Heart right ventricle (tissue), 16 donors: ENCODE data around the gene ERLEC1. TPM values are rescaled to one million over a fixed set of nuclear protein-coding genes. Genes with fewer than 3 reads are reported as not detected.
"Not testable (repeated sequence)": the region's sequence is repeated elsewhere in the genome, so short reads cannot be mapped to it uniquely, and the experiment has no call there.

ENCODE experiments used
- ATAC-seq, 8 donors: fragments of 200-7000 bp; cut with Tn5 transposase; one replicate each; pipeline ENCODE4 v1.9.1; 2020; ENCODE audit warnings: mild to moderate bottlenecking in 8 of 8, moderate library complexity in 8 of 8, moderate number of reproducible peaks in 1 of 8
- DNase-seq, 2 donors: peaks; one replicate each; pipeline ENCODE4 v3.0.0-alpha.2; 2020
- H3K27ac ChIP-seq, 10 donors: fragments of 200-600 bp; sonication (generic) in 2 of 10; one replicate each; pipeline versions ENCODE4 v1.5.0 to v1.8.0; 2020 to 2022; ENCODE audit warnings: mild to moderate bottlenecking in 3 of 10
- H3K27me3 ChIP-seq, 7 donors: fragments of 200-600 bp; one replicate each; pipeline ENCODE4 v1.8.0; 2021 to 2022; ENCODE audit warnings: mild to moderate bottlenecking in 2 of 7
- H3K36me3 ChIP-seq, 9 donors: fragments of 200-600 bp; sonication (generic) in 1 of 9; one replicate each; pipeline versions ENCODE4 v1.5.0 to v1.8.0; 2020 to 2022; ENCODE audit warnings: mild to moderate bottlenecking in 2 of 9
- H3K4me1 ChIP-seq, 9 donors: fragments of 200-600 bp; sonication (generic) in 1 of 9; one replicate each; pipeline versions ENCODE4 v1.5.0 to v1.8.0; 2020 to 2022; ENCODE audit warnings: mild to moderate bottlenecking in 4 of 9
- H3K4me3 ChIP-seq, 10 donors: fragments of 200-600 bp; sonication (generic) in 2 of 10; one replicate each; pipeline versions ENCODE4 v1.5.0 to v1.8.0; 2020 to 2022; ENCODE audit warnings: mild to moderate bottlenecking in 7 of 10, moderate library complexity in 2 of 10
- H3K9me3 ChIP-seq, 11 donors: fragments of 200-600 bp in 10 of 11; sonication (generic) in 2 of 11; one replicate each; pipeline versions ENCODE4 v1.5.0 to v1.8.0; 2013 to 2022; ENCODE audit warnings: mild to moderate bottlenecking in 2 of 11, control low read depth in 1 of 11, moderate library complexity in 1 of 11
- WGBS, 2 donors: extraction: QIAGEN DNeasy Blood & Tissue Kit; methylation state at CpG; one replicate each; pipeline ENCODE4 v1.1.7; 2013; ENCODE audit warnings: inconsistent platforms in 1 of 2; 5-methylcytosine and 5-hydroxymethylcytosine counted together
- intact Hi-C, 10 donors: fragments of 100-400 bp; cut with DNase I; formaldehyde crosslinking; loops; one replicate each; pipeline versions ENCODE4 v1.11.1 to v1.14.2; 2022
- polyA plus RNA-seq, 2 donors: library from polyadenylated mRNA; stranded (reverse); fragments of 200-250 nt; gene quantifications; one replicate each; pipeline ENCODE4 v1.2.3, GENCODE V29; 2013
- total RNA-seq, 10 donors: library from RNA; stranded (reverse); fragmentation: NEBNext Ultra II Directional in 3 of 10; extraction: Animal tissue kit (Norgen Biotek cat#: 25700) in 3 of 10; gene quantifications; one replicate each; pipeline versions ENCODE4 v1.2.1 to v1.2.4, GENCODE V29; 2021 to 2023
- TF ChIP-seq, protein P1 (sequence below), 9 donors: fragments of 200-600 bp; sonication (generic) in 2 of 9; IDR thresholded peaks; one replicate each; pipeline versions ENCODE4 v1.5.0 to v1.8.0; 2021 to 2022; ENCODE audit warnings: antibody characterized with exemption in 9 of 9, mild to moderate bottlenecking in 5 of 9, moderate library complexity in 1 of 9
- donor health status: Arrhythmogenic right ventricular cardiomyopathy.
- donor health status: ischemic (EF 13 %, LVEDD 7.1; RV severe dilation, severe dysfunction).
- donor health status: healthy with polysubstance abuse.
- donor health status: DM: no; HTN: yes; CAD: no.
- donor health status: DM: no; HTN: no; CAD: no.
- donor health status: ischemic (EF 25% LVEDD 6.9; RV normal size, moderate dysfunction).
- donor health status: ischemic (EF 25% LVEDD 5.7; RV mildly dilated, moderate dysfunction).
- donor health status: healthy.
- donor health status: DM: yes; HTN: yes; CAD: no.
- donor health status: Ischemic cardiomyopathy.
- donor health status: ischemic (EF 35%, LVEDD 5.7; RV mildly dilated, moderate dysfunction).
- donor health status: nonischemic (EF 11% LVEDD 7.7; RV severe dilation, severe dysfunction).
- donor health status: DM: yes; HTN: yes; CAD: no.
- donor health status: PGD.
- donor health status: ischemic (EF 29% LVEDD 5.4; RV normal size, mild dysfunction).
- donor health status: nonischemic (EF 23%, LVEDD 6.1; RV moderate dilation, normal function).

ERLEC1 gene
- total and polyA plus RNA-seq, 12 donors: 12.6 to 48.1 (median 37.0) TPM

DNA sequence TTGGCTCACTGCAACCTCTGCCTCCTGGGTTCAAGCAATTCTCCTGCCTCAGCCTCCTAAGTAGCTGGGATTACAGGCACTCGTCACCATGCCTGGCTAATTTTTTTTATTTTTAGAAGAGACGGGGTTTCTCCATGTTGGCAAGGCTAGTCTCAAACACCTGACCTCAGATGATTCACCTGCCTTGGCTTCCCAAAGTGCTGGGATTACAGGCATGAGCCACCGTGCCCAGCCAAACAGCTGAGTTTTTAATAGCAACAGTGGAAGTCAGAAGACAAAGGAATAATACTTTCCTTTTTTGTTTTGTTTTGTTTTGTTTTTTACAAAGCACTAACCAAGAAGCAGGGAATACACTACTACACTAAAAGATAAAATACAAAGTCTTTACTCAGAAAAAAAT is 56.0 kb downstream of the ERLEC1 start:
- H3K4me1 ChIP-seq: peaks cover 0 to 5% (median 0%) of the 10 kb centered on the region in 9 donors
- DNase-seq (no peak), ATAC-seq (no peak)
- intact Hi-C loops: no loop called here
- peaks cover 0 to 6% (median 0%) of the 10 kb centered on the region in 11 donors for H3K9me3 ChIP-seq
- peaks cover 0 to 5% (median 0%) of the 10 kb centered on the region in 9 donors for H3K36me3 ChIP-seq
- H3K27ac ChIP-seq: no peak overlapping the region
- H3K27me3 ChIP-seq: no peaks in the 10 kb centered on the region
- no peak overlapping the region for H3K4me3 ChIP-seq
- TF ChIP-seq, protein P1, sequence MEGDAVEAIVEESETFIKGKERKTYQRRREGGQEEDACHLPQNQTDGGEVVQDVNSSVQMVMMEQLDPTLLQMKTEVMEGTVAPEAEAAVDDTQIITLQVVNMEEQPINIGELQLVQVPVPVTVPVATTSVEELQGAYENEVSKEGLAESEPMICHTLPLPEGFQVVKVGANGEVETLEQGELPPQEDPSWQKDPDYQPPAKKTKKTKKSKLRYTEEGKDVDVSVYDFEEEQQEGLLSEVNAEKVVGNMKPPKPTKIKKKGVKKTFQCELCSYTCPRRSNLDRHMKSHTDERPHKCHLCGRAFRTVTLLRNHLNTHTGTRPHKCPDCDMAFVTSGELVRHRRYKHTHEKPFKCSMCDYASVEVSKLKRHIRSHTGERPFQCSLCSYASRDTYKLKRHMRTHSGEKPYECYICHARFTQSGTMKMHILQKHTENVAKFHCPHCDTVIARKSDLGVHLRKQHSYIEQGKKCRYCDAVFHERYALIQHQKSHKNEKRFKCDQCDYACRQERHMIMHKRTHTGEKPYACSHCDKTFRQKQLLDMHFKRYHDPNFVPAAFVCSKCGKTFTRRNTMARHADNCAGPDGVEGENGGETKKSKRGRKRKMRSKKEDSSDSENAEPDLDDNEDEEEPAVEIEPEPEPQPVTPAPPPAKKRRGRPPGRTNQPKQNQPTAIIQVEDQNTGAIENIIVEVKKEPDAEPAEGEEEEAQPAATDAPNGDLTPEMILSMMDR (IDR thresholded peaks at IDR 0.05): no peak
- WGBS, 2 donors: 55 to 58% methylated on average over 3 of the region's 3 CpGs

DNA sequence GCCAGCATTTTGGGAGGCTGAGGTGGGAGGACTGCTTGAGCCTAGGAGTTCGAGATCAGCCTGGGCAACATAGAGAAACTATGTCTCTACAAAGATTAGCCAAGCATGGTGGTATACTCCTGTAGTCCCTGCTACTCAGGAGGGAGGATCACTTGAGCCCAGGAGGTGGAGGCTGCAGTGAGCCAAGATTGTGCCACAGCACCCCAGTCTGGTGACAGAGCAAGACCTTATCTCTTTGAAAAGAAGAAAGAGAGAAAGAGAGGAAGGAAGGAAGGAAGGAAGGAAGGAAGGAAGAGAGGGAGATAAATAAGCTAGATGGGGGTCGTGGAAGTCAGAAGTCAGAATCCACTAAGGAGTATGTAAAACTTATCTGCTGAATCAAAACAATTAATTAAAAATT is 56.8 kb downstream of the ERLEC1 start:
- peaks cover 0 to 5% (median 0%) of the 10 kb centered on the region in 9 donors for H3K4me1 ChIP-seq
- H3K4me3 ChIP-seq: no peak overlapping the region
- H3K27ac ChIP-seq: no peak overlapping the region
- TF ChIP-seq, protein P1 (IDR thresholded peaks at IDR 0.05): no peak
- ATAC-seq (no peak), DNase-seq (no peak)
- 72 to 79% methylated on average over 2 of the region's 2 CpGs for WGBS, 2 donors
- peaks cover 0 to 6% (median 0%) of the 10 kb centered on the region in 11 donors for H3K9me3 ChIP-seq
- intact Hi-C loops: no loop called here
- peaks cover 0 to 8% (median 0%) of the 10 kb centered on the region in 9 donors for H3K36me3 ChIP-seq
- H3K27me3 ChIP-seq: no peaks in the 10 kb centered on the region

DNA sequence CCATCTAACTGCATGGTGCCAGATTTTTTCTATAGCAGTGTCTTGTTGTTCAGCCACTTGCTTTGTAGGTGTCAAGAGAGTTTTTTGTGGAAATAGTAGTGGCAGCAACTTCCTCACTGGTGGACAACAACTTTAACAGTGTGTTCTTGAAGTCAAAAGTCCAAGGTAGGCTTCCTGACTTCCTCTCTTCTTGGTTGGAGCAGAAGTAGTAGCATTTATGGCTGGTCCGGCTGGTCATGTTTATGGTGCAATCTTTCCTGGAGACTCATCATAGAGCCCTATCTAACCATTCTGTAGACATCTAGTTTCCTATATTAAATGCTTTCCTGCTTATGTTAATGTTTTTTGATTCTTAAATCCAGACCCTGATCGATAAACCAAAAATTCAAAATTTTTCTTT is 61.2 kb downstream of the ERLEC1 start:
- Histone ChIP-seq H3K27ac (no peak overlapping the region), H3K27me3 (no peaks in the 10 kb centered on the region), H3K4me3 (no peak overlapping the region), H3K9me3 (no peaks in the 10 kb centered on the region), H3K36me3 (peaks cover 0 to 24% (median 0%) of the 10 kb centered on the region in 9 donors), H3K4me1 (peaks cover 0 to 2% (median 0%) of the 10 kb centered on the region in 9 donors)
- intact Hi-C loops: no loop called here
- TF ChIP-seq, protein P1 (IDR thresholded peaks at IDR 0.05): no peak
- DNase-seq (no peak), ATAC-seq (no peak)
- 95 to 98% methylated on average over 2 of the region's 2 CpGs for WGBS, 2 donors

DNA sequence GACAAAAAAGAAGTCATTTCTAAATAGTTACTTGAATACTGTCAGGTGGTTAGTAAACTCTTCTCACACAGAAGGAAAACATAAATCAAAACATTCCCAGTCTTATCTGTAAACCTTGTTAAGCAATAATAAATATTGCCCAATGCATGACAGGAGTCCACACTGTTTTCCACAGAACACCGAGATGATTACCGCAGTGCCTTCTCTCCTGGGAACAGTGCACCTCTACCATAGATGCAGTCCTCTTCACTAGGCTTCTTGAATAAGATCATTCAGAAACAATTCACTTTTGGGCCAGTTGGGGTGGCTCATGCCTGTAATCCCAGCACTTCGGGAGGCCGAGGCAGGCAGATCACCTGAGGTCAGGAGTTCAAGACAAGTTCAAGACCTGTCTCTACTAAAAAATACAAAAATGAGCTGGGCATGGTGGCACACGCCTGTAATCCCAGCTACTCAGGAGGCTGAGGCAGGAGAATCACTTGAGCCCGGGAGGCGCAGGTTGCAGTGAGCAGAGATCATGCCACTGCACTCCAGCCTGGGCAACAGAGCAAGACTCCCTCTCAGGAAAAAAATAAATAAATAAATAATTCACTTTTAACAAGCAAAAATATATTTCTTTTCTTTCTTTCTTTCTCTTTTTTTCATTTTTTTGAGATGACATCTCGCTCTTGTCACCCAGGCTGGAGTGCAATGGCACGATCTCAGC is 64.4 kb downstream of the ERLEC1 start:
- intact Hi-C loops, DNase-seq, H3K27ac ChIP-seq, H3K27me3 ChIP-seq, H3K4me1 ChIP-seq, H3K9me3 ChIP-seq, H3K4me3 ChIP-seq: not testable (repeated sequence)
- WGBS, 2 donors: 93 to 95% methylated on average over 9 of the region's 9 CpGs
- peak in 1 of 8 donors; percentile 35 for ATAC-seq
- H3K36me3 ChIP-seq: peaks cover 0 to 30% (median 8%) of the 10 kb centered on the region in 9 donors

DNA sequence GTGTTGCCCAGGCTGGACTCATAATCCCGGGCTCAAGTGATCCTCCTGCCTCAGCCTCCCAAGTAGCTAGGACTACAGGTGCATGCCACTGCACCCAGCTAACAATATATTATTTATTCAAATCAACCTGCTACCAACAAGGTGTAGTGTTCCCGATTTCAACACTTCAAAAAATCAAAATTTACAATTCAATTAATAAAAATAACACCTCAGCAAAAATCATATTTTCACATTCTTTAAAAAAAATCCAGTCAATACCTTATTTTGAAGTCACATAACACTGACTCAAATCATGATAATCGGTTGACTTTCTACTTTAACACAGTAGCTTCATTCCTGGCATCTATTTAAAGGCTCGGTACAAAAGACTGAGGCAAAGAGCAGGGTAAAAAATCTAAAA is 65.7 kb downstream of the ERLEC1 start:
- TF ChIP-seq, protein P1 (IDR thresholded peaks at IDR 0.05): no peak
- intact Hi-C loops: no loop called here
- no peak overlapping the region for H3K4me3 ChIP-seq
- no peaks in the 10 kb centered on the region for H3K9me3 ChIP-seq
- no peak overlapping the region for H3K27ac ChIP-seq
- 98 to 99% methylated on average over 4 of the region's 4 CpGs for WGBS, 2 donors
- DNase-seq (no peak), ATAC-seq (no peak)
- peaks cover 0 to 30% (median 8%) of the 10 kb centered on the region in 9 donors for H3K36me3 ChIP-seq
- no peaks in the 10 kb centered on the region for H3K27me3 ChIP-seq
- no peaks in the 10 kb centered on the region for H3K4me1 ChIP-seq
